Measurements from ENCODE around the gene KIF16B. TPM values are rescaled to one million over a fixed set of nuclear protein-coding genes. Genes with fewer than 3 reads are reported as not detected.

KIF16B gene
- total and polyA plus RNA-seq, 4 experiments from 2014 or later: 3.2 to 12.0 (median 10.0) TPM

GRCh38 chr20:16392346-16392745 lies 180.9 kb downstream of the KIF16B start:
- Histone ChIP-seq H3K27ac (ENCODE audit: low read depth, low read length) (no peak overlapping the region), H3K4me1 (ENCODE audit: insufficient read depth, low read length) (no peaks in the 10 kb centered on the region), H3K36me3 (ENCODE audit: insufficient read depth, low read length) (no peaks in the 10 kb centered on the region), H3K27me3 (ENCODE audit: insufficient read depth, low read length) (no peaks in the 10 kb centered on the region), H3K4me3 (ENCODE audit: low read length in 2 of 2) (no peak overlapping the region), H3K9me3 (ENCODE audit: control insufficient read depth in 1 of 2, low read length in 2 of 2) (no peaks in the 10 kb centered on the region)
- DNase-seq: no peak
- no peaks in the 10 kb centered on the region for H3K27me3 Mint-ChIP-seq
- ChIA-PET CTCF (ENCODE audit: partially characterized antibody) (no interaction called here), POLR2A (ENCODE audit: partially characterized antibody) (no interaction called here)
- intact Hi-C loops (cut with micrococcal nuclease): no loop called here
- H3K4me1 Mint-ChIP-seq: no peaks in the 10 kb centered on the region
- H3K9me3 Mint-ChIP-seq: peaks cover 0 to 1% (median 0%) of the 10 kb centered on the region in 8 donors
- H3K27ac Mint-ChIP-seq: no peak overlapping the region
- peaks cover 38 to 57% of the 10 kb centered on the region in 2 donors for H3K36me3 Mint-ChIP-seq
- no peak overlapping the region for H3K4me3 Mint-ChIP-seq

- Histone ChIP-seq H3K27ac (ENCODE audit: low read depth, low read length) (no peak overlapping the region), H3K4me1 (ENCODE audit: insufficient read depth, low read length) (no peaks in the 10 kb centered on the region), H3K4me3 (ENCODE audit: low read length in 2 of 2) (no peak overlapping the region), H3K9me3 (ENCODE audit: control insufficient read depth in 1 of 2, low read length in 2 of 2) (no peaks in the 10 kb centered on the region), H3K36me3 (ENCODE audit: insufficient read depth, low read length) (no peaks in the 10 kb centered on the region), H3K27me3 (ENCODE audit: insufficient read depth, low read length) (no peaks in the 10 kb centered on the region)
- DNase-seq: no peak
- intact Hi-C loops (cut with micrococcal nuclease): no loop called here
- ChIA-PET CTCF (ENCODE audit: partially characterized antibody) (no interaction called here), POLR2A (ENCODE audit: partially characterized antibody) (no interaction called here)
- Mint-ChIP-seq H3K4me3 (no peak overlapping the region), H3K4me1 (no peaks in the 10 kb centered on the region), H3K9me3 (peaks cover 0 to 1% (median 0%) of the 10 kb centered on the region in 8 donors), H3K27ac (no peak overlapping the region), H3K36me3 (peaks cover 38 to 52% of the 10 kb centered on the region in 2 donors), H3K27me3 (no peaks in the 10 kb centered on the region)
Measured at GRCh38 chr20:16390991-16391390, 182.3 kb downstream of the KIF16B start.

- Histone ChIP-seq H3K4me1 (ENCODE audit: insufficient read depth, low read length) (no peaks in the 10 kb centered on the region), H3K4me3 (ENCODE audit: low read length in 2 of 2) (no peak overlapping the region), H3K27ac (ENCODE audit: low read depth, low read length) (no peak overlapping the region), H3K9me3 (ENCODE audit: control insufficient read depth in 1 of 2, low read length in 2 of 2) (no peaks in the 10 kb centered on the region), H3K36me3 (ENCODE audit: insufficient read depth, low read length) (no peaks in the 10 kb centered on the region), H3K27me3 (ENCODE audit: insufficient read depth, low read length) (no peaks in the 10 kb centered on the region)
- ChIA-PET POLR2A (ENCODE audit: partially characterized antibody) (no interaction called here), CTCF (ENCODE audit: partially characterized antibody) (no interaction called here)
- Mint-ChIP-seq H3K36me3 (peaks cover 39 to 55% of the 10 kb centered on the region in 2 donors), H3K27me3 (no peaks in the 10 kb centered on the region), H3K4me3 (no peak overlapping the region), H3K27ac (no peak overlapping the region), H3K9me3 (no peaks in the 10 kb centered on the region), H3K4me1 (no peaks in the 10 kb centered on the region)
- DNase-seq: no peak
- intact Hi-C loops (cut with micrococcal nuclease): no loop called here
Measured at GRCh38 chr20:16388731-16389130, 184.5 kb downstream of the KIF16B start.

GRCh38 chr20:16387666-16388065 lies 185.6 kb downstream of the KIF16B start:
- Histone ChIP-seq H3K27me3 (ENCODE audit: insufficient read depth, low read length) (no peaks in the 10 kb centered on the region), H3K4me1 (ENCODE audit: insufficient read depth, low read length) (no peaks in the 10 kb centered on the region), H3K9me3 (ENCODE audit: control insufficient read depth in 1 of 2, low read length in 2 of 2) (no peaks in the 10 kb centered on the region), H3K36me3 (ENCODE audit: insufficient read depth, low read length) (no peaks in the 10 kb centered on the region), H3K27ac (ENCODE audit: low read depth, low read length) (no peak overlapping the region), H3K4me3 (ENCODE audit: low read length in 2 of 2) (no peak overlapping the region)
- DNase-seq: no peak
- Mint-ChIP-seq H3K27ac (no peak overlapping the region), H3K27me3 (no peaks in the 10 kb centered on the region), H3K36me3 (peaks cover 36 to 48% of the 10 kb centered on the region in 2 donors), H3K4me1 (no peaks in the 10 kb centered on the region), H3K9me3 (no peaks in the 10 kb centered on the region), H3K4me3 (no peak overlapping the region)
- intact Hi-C loops (cut with micrococcal nuclease): no loop called here
- POLR2A ChIA-PET (ENCODE audit: partially characterized antibody): no interaction called here
- CTCF ChIA-PET (ENCODE audit: partially characterized antibody): no interaction called here

GRCh38 chr20:16385891-16386290 lies 187.4 kb downstream of the KIF16B start:
- Mint-ChIP-seq H3K27me3 (no peaks in the 10 kb centered on the region), H3K9me3 (no peaks in the 10 kb centered on the region), H3K4me3 (no peak overlapping the region), H3K4me1 (no peaks in the 10 kb centered on the region), H3K36me3 (peaks cover 32 to 43% of the 10 kb centered on the region in 2 donors), H3K27ac (no peak overlapping the region)
- no peak overlapping the region for H3K4me3 ChIP-seq (ENCODE audit: low read length in 2 of 2)
- intact Hi-C loops (cut with micrococcal nuclease): no loop called here
- no peaks in the 10 kb centered on the region for H3K4me1 ChIP-seq (ENCODE audit: insufficient read depth, low read length)
- no peaks in the 10 kb centered on the region for H3K36me3 ChIP-seq (ENCODE audit: insufficient read depth, low read length)
- H3K27ac ChIP-seq (ENCODE audit: low read depth, low read length): no peak overlapping the region
- H3K27me3 ChIP-seq (ENCODE audit: insufficient read depth, low read length): no peaks in the 10 kb centered on the region
- no peak for DNase-seq
- no peaks in the 10 kb centered on the region for H3K9me3 ChIP-seq (ENCODE audit: control insufficient read depth in 1 of 2, low read length in 2 of 2)
- CTCF ChIA-PET (ENCODE audit: partially characterized antibody): no interaction called here
- POLR2A ChIA-PET (ENCODE audit: partially characterized antibody): no interaction called here

GRCh38 chr20:16385462-16385861 lies 187.8 kb downstream of the KIF16B start:
- Histone ChIP-seq H3K27ac (ENCODE audit: low read depth, low read length) (no peak overlapping the region), H3K4me1 (ENCODE audit: insufficient read depth, low read length) (no peaks in the 10 kb centered on the region), H3K27me3 (ENCODE audit: insufficient read depth, low read length) (no peaks in the 10 kb centered on the region), H3K36me3 (ENCODE audit: insufficient read depth, low read length) (no peaks in the 10 kb centered on the region), H3K4me3 (ENCODE audit: low read length in 2 of 2) (no peak overlapping the region), H3K9me3 (ENCODE audit: control insufficient read depth in 1 of 2, low read length in 2 of 2) (no peaks in the 10 kb centered on the region)
- Mint-ChIP-seq H3K4me3 (no peak overlapping the region), H3K27me3 (no peaks in the 10 kb centered on the region), H3K27ac (no peak overlapping the region), H3K9me3 (no peaks in the 10 kb centered on the region), H3K4me1 (no peaks in the 10 kb centered on the region), H3K36me3 (peaks cover 32 to 43% of the 10 kb centered on the region in 2 donors)
- CTCF ChIA-PET (ENCODE audit: partially characterized antibody): no interaction called here
- POLR2A ChIA-PET (ENCODE audit: partially characterized antibody): no interaction called here
- intact Hi-C loops (cut with micrococcal nuclease): no loop called here
- DNase-seq: no peak

GRCh38 chr20:16381444-16381843 lies 191.8 kb downstream of the KIF16B start:
- Histone ChIP-seq H3K36me3 (ENCODE audit: insufficient read depth, low read length) (no peaks in the 10 kb centered on the region), H3K27me3 (ENCODE audit: insufficient read depth, low read length) (no peaks in the 10 kb centered on the region), H3K9me3 (ENCODE audit: control insufficient read depth in 1 of 2, low read length in 2 of 2) (no peaks in the 10 kb centered on the region), H3K27ac (ENCODE audit: low read depth, low read length) (no peak overlapping the region), H3K4me3 (ENCODE audit: low read length in 2 of 2) (no peak overlapping the region), H3K4me1 (ENCODE audit: insufficient read depth, low read length) (no peaks in the 10 kb centered on the region)
- POLR2A ChIA-PET (ENCODE audit: partially characterized antibody): no interaction called here
- Mint-ChIP-seq H3K27me3 (no peaks in the 10 kb centered on the region), H3K9me3 (no peaks in the 10 kb centered on the region), H3K27ac (no peak overlapping the region), H3K36me3 (peaks cover 53 to 68% of the 10 kb centered on the region in 2 donors), H3K4me3 (no peak overlapping the region), H3K4me1 (peaks cover 0 to 3% (median 0%) of the 10 kb centered on the region in 4 donors)
- DNase-seq: no peak
- intact Hi-C loops (cut with micrococcal nuclease): no loop called here
- CTCF ChIA-PET (ENCODE audit: partially characterized antibody): no interaction called here

- no peaks in the 10 kb centered on the region for H3K27me3 Mint-ChIP-seq
- Histone ChIP-seq H3K36me3 (ENCODE audit: insufficient read depth, low read length) (peaks cover 7% of the 10 kb centered on the region), H3K27me3 (ENCODE audit: insufficient read depth, low read length) (no peaks in the 10 kb centered on the region), H3K9me3 (ENCODE audit: control insufficient read depth in 1 of 2, low read length in 2 of 2) (no peaks in the 10 kb centered on the region), H3K4me3 (ENCODE audit: low read length in 2 of 2) (no peak overlapping the region), H3K4me1 (ENCODE audit: insufficient read depth, low read length) (no peaks in the 10 kb centered on the region), H3K27ac (ENCODE audit: low read depth, low read length) (no peak overlapping the region)
- no peaks in the 10 kb centered on the region for H3K9me3 Mint-ChIP-seq
- H3K4me3 Mint-ChIP-seq: no peak overlapping the region
- ChIA-PET POLR2A (ENCODE audit: partially characterized antibody) (no interaction called here), CTCF (ENCODE audit: partially characterized antibody) (no interaction called here)
- intact Hi-C loops (cut with micrococcal nuclease): no loop called here
- no peak for DNase-seq
- no peak overlapping the region for H3K27ac Mint-ChIP-seq
- H3K4me1 Mint-ChIP-seq: peaks cover 0 to 3% (median 0%) of the 10 kb centered on the region in 4 donors
- peaks cover 69 to 79% of the 10 kb centered on the region in 2 donors for H3K36me3 Mint-ChIP-seq
Measured at GRCh38 chr20:16378712-16379370, 194.4 kb downstream of the KIF16B start.
